HepG2 (cell line): ENCODE measurements around the gene PRKCZ. TPM values are rescaled to one million over a fixed set of nuclear protein-coding genes. Genes with fewer than 3 reads are reported as not detected.

Experiments
- CBX2 ChIP-seq, 2 experiments: fragments of 200-600 bp in 1 of 2; sonication (generic); formaldehyde crosslinking in 1 of 2; IDR thresholded peaks; 2 replicates each; pipeline versions ENCODE4 v1.7.0 to v1.8.1; 2018 to 2022; ENCODE audit warnings: low read depth in 2 of 2, low read length in 1 of 2, mild to moderate bottlenecking in 1 of 2, missing genetic modification reagents in 1 of 2
- CREB1 ChIP-seq, 2 experiments: fragments of 450-650 bp in 1 of 2; IDR thresholded peaks; 2 replicates each; pipeline ENCODE4 v1.6.1; 2016 to 2017; ENCODE audit warnings: control low read depth in 1 of 2, mild to moderate bottlenecking in 1 of 2, missing compliant biosample characterization in 1 of 2, missing genetic modification characterization in 1 of 2
- IKZF4 ChIP-seq: sonication (generic); formaldehyde crosslinking; IDR thresholded peaks from 2 replicates; pipeline ENCODE4 v1.5.1; 2020; ENCODE audit warnings: borderline replicate concordance, mild to moderate bottlenecking, low read depth, missing genetic modification reagents; ENCODE audit errors: not compliant biosample characterization
- KLF11 ChIP-seq: IDR thresholded peaks from 2 replicates; pipeline ENCODE4 v1.6.1; 2016; ENCODE audit warnings: missing compliant biosample characterization
- KLF13 ChIP-seq: sonication (generic); formaldehyde crosslinking; IDR thresholded peaks from 2 replicates; pipeline ENCODE4 v1.4.0; 2020; ENCODE audit warnings: mild to moderate bottlenecking, missing genetic modification reagents
- KLF6 ChIP-seq: IDR thresholded peaks from 2 replicates; pipeline ENCODE4 v1.8.0; 2016; ENCODE audit warnings: missing biosample characterization, missing genetic modification reagents
- SPEN ChIP-seq: sonication (generic); formaldehyde crosslinking; IDR thresholded peaks from 2 replicates; pipeline ENCODE4 v1.5.1; 2020; ENCODE audit warnings: low read depth, mild to moderate bottlenecking, missing genetic modification reagents
- SRSF1 ChIP-seq: fragments of 200-400 bp; formaldehyde crosslinking; optimal IDR thresholded peaks from 2 replicates; pipeline ENCODE3; 2017; ENCODE audit warnings: mild to moderate bottlenecking, low read depth, low read length, moderate library complexity
- ZNF44 ChIP-seq: sonication (generic); formaldehyde crosslinking; IDR thresholded peaks from 2 replicates; pipeline ENCODE4 v1.5.1; 2020; ENCODE audit warnings: mild to moderate bottlenecking, missing genetic modification reagents
- ZNF652 ChIP-seq: IDR thresholded peaks from 2 replicates; pipeline ENCODE4 v1.6.1; 2016; ENCODE audit warnings: low read depth, borderline replicate concordance
- polyA plus RNA-seq, 8 experiments: library from polyadenylated mRNA; depleted of rRNA in 3 of 8; stranded (reverse) in 7 of 8; unstranded in 1 of 8; fragments of >200 nt; fragmentation: Illumina TruSeq in 4 of 8; extraction: Trizol in 4 of 8; gene quantifications; 2 replicates each; pipeline versions ENCODE4 v1.2.1 to v1.2.3, GENCODE V29; 2011 to 2016; ENCODE audit warnings: low read depth in 4 of 8, missing spikeins in 1 of 8, mixed read lengths in 1 of 8; ENCODE audit not compliant: insufficient read depth in 1 of 8
- total RNA-seq, 5 experiments: library from RNA; depleted of rRNA; stranded (reverse); fragments of >200 nt; fragmentation: Illumina TruSeq; extraction: Trizol; gene quantifications; 2 replicates each; pipeline ENCODE4 v1.2.3, GENCODE V29; 2016; ENCODE audit warnings: low read depth in 1 of 5
- TF ChIP-seq, protein P1 (sequence below): sonication (generic); formaldehyde crosslinking; IDR thresholded peaks from 2 replicates; pipeline ENCODE4 v1.4.0; 2020; ENCODE audit warnings: mild to moderate bottlenecking, missing genetic modification reagents
- TF ChIP-seq, protein P2 (sequence below): sonication (generic); formaldehyde crosslinking; IDR thresholded peaks from 2 replicates; pipeline ENCODE4 v1.8.1; 2023; ENCODE audit warnings: mild to moderate bottlenecking, missing genetic modification reagents
- TF ChIP-seq, protein P3 (sequence below): sonication (generic); formaldehyde crosslinking; IDR thresholded peaks from 2 replicates; pipeline ENCODE4 v1.5.1; 2020; ENCODE audit warnings: mild to moderate bottlenecking, missing genetic modification reagents
- TF ChIP-seq, protein P4 (sequence below): sonication (generic); formaldehyde crosslinking; conservative IDR thresholded peaks from 2 replicates; pipeline ENCODE4 v1.8.0; 2022; ENCODE audit warnings: missing genetic modification reagents

The PRKCZ gene
- total and polyA plus RNA-seq, 2 of the 13 experiments (the other 11 are each of a cell fraction or from before 2014, with no cell fraction given) = 34.7 to 85.2 TPM

DNA sequence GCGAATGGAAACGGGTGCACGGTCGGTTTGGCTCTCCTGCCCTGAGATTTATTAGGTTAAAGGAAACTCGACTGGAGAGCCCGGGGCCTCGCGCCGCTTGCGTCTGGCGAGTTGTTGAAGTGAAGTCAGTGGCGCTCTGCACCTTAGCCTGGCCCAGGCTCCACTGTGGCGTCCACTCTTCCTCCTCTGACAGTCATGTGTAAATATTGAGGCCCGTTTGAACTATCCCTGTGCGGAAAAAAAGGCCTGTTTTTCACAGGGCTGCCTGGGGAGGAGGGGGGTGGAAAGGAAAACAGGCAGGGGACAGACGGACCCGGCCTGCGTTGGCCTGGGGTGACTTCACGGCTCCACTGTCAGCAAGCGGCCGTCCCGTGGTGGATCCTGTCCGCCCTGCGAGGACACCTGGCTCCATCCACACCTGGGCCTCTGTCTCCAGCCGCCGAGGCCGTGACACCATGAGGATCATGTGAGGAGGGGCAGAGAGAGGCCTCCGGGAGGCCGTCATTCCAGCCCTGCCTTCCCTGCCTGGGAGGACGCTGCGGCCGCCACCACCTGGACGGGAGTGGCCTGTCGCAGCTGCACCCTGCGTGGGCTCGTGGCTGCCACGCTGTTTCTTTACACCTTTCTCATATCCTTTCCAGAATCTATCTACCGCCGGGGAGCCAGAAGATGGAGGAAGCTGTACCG is 84.6 kb downstream of the PRKCZ start (continued):
- TF ChIP-seq SPEN (CRISPR knock-in tag) (peak; percentile 62; the same call in 1 of the 2 replicates), KLF13 (no peak), CREB1 (IDR thresholded peaks at IDR 0.05) (no peak), CREB1 (CRISPR knock-in tag; IDR thresholded peaks at IDR 0.05) (peak; percentile 46), ZNF44 (CRISPR knock-in tag) (no peak), CBX2 (IDR thresholded peaks at IDR 0.05; ENCODE audit: low read depth, low read length) (no peak), CBX2 (CRISPR knock-in tag; IDR thresholded peaks at IDR 0.05; ENCODE audit: low read depth) (no peak), KLF11 (CRISPR knock-in tag) (peak; percentile 78), IKZF4 (CRISPR knock-in tag) (no peak), KLF6 (CRISPR knock-in tag) (no peak; the same call in 1 of the 2 replicates), SRSF1 (no peak), ZNF652 (no peak)
- TF ChIP-seq, protein P1, sequence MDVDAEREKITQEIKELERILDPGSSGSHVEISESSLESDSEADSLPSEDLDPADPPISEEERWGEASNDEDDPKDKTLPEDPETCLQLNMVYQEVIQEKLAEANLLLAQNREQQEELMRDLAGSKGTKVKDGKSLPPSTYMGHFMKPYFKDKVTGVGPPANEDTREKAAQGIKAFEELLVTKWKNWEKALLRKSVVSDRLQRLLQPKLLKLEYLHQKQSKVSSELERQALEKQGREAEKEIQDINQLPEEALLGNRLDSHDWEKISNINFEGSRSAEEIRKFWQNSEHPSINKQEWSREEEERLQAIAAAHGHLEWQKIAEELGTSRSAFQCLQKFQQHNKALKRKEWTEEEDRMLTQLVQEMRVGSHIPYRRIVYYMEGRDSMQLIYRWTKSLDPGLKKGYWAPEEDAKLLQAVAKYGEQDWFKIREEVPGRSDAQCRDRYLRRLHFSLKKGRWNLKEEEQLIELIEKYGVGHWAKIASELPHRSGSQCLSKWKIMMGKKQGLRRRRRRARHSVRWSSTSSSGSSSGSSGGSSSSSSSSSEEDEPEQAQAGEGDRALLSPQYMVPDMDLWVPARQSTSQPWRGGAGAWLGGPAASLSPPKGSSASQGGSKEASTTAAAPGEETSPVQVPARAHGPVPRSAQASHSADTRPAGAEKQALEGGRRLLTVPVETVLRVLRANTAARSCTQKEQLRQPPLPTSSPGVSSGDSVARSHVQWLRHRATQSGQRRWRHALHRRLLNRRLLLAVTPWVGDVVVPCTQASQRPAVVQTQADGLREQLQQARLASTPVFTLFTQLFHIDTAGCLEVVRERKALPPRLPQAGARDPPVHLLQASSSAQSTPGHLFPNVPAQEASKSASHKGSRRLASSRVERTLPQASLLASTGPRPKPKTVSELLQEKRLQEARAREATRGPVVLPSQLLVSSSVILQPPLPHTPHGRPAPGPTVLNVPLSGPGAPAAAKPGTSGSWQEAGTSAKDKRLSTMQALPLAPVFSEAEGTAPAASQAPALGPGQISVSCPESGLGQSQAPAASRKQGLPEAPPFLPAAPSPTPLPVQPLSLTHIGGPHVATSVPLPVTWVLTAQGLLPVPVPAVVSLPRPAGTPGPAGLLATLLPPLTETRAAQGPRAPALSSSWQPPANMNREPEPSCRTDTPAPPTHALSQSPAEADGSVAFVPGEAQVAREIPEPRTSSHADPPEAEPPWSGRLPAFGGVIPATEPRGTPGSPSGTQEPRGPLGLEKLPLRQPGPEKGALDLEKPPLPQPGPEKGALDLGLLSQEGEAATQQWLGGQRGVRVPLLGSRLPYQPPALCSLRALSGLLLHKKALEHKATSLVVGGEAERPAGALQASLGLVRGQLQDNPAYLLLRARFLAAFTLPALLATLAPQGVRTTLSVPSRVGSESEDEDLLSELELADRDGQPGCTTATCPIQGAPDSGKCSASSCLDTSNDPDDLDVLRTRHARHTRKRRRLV (CRISPR knock-in tag) = no peak
- TF ChIP-seq, protein P2, sequence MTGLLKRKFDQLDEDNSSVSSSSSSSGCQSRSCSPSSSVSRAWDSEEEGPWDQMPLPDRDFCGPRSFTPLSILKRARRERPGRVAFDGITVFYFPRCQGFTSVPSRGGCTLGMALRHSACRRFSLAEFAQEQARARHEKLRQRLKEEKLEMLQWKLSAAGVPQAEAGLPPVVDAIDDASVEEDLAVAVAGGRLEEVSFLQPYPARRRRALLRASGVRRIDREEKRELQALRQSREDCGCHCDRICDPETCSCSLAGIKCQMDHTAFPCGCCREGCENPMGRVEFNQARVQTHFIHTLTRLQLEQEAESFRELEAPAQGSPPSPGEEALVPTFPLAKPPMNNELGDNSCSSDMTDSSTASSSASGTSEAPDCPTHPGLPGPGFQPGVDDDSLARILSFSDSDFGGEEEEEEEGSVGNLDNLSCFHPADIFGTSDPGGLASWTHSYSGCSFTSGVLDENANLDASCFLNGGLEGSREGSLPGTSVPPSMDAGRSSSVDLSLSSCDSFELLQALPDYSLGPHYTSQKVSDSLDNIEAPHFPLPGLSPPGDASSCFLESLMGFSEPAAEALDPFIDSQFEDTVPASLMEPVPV (CRISPR knock-in tag) = peak; percentile 73
- TF ChIP-seq, protein P3, sequence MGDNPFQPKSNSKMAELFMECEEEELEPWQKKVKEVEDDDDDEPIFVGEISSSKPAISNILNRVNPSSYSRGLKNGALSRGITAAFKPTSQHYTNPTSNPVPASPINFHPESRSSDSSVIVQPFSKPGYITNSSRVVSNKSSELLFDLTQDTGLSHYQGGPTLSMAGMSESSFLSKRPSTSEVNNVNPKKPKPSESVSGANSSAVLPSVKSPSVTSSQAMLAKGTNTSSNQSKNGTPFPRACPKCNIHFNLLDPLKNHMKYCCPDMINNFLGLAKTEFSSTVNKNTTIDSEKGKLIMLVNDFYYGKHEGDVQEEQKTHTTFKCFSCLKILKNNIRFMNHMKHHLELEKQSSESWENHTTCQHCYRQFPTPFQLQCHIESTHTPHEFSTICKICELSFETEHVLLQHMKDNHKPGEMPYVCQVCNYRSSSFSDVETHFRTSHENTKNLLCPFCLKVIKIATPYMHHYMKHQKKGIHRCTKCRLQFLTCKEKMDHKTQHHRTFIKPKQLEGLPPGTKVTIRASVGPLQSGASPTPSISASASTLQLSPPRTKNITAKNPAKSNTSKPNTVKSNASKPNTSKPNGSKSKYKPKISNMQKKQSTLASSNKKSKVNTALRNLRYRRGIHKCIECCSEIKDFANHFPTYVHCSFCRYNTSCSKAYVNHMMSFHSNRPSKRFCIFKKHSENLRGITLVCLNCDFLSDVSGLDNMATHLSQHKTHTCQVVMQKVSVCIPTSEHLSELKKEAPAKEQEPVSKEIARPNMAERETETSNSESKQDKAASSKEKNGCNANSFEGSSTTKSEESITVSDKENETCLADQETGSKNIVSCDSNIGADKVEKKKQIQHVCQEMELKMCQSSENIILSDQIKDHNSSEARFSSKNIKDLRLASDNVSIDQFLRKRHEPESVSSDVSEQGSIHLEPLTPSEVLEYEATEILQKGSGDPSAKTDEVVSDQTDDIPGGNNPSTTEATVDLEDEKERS (CRISPR knock-in tag) = peak; percentile 78; the same call in 1 of the 2 replicates
- TF ChIP-seq, protein P4, sequence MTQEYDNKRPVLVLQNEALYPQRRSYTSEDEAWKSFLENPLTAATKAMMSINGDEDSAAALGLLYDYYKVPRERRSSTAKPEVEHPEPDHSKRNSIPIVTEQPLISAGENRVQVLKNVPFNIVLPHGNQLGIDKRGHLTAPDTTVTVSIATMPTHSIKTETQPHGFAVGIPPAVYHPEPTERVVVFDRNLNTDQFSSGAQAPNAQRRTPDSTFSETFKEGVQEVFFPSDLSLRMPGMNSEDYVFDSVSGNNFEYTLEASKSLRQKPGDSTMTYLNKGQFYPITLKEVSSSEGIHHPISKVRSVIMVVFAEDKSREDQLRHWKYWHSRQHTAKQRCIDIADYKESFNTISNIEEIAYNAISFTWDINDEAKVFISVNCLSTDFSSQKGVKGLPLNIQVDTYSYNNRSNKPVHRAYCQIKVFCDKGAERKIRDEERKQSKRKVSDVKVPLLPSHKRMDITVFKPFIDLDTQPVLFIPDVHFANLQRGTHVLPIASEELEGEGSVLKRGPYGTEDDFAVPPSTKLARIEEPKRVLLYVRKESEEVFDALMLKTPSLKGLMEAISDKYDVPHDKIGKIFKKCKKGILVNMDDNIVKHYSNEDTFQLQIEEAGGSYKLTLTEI (CRISPR knock-in tag) = no peak
